Suprapubic skin (tissue), 4 donors: ENCODE results near the gene LUZP2. TPM values are rescaled to one million over a fixed set of nuclear protein-coding genes. Genes with fewer than 3 reads are reported as not detected.
A peak's percentile ranks its signal among the peaks of the same experiment; 100 is the strongest.

ENCODE experiments used
- DNase-seq, 2 donors: peaks; one replicate each; pipeline ENCODE4 v3.0.0-alpha.2; 2019; ENCODE audit warnings: low spot score in 2 of 2
- H3K27ac ChIP-seq: fragments of 200-600 bp; sonication (generic); one replicate; pipeline ENCODE4 v1.5.1; 2019
- H3K27me3 ChIP-seq: fragments of 200-600 bp; sonication (generic); one replicate; pipeline ENCODE4 v1.5.1; 2019
- H3K36me3 ChIP-seq: fragments of 200-600 bp; sonication (generic); one replicate; pipeline ENCODE4 v1.5.1; 2019
- H3K4me1 ChIP-seq: fragments of 200-600 bp; sonication (generic); one replicate; pipeline ENCODE4 v1.5.1; 2019
- H3K4me3 ChIP-seq: fragments of 200-600 bp; sonication (generic); one replicate; pipeline ENCODE4 v1.5.1; 2019; ENCODE audit warnings: mild to moderate bottlenecking
- H3K9me3 ChIP-seq: fragments of 200-600 bp; sonication (generic); one replicate; pipeline ENCODE4 v1.5.1; 2019
- CTCF ChIP-seq, 2 donors: fragments of 200-600 bp in 1 of 2; fragments of 450-650 bp in 1 of 2; sonication (generic) in 1 of 2; IDR thresholded peaks; one replicate each; pipeline ENCODE4 v1.5.1; 2016 to 2019; ENCODE audit warnings: antibody characterized with exemption in 2 of 2, mild to moderate bottlenecking in 1 of 2, moderate library complexity in 1 of 2
- EP300 ChIP-seq: sonication (generic); formaldehyde crosslinking; IDR thresholded peaks from one replicate; pipeline ENCODE4 v1.6.1; 2017; ENCODE audit warnings: antibody characterized with exemption
- POLR2A ChIP-seq, 2 donors: fragments of 450-650 bp; IDR thresholded peaks; one replicate each; pipeline ENCODE4 v1.6.1; 2017; ENCODE audit warnings: antibody characterized with exemption in 2 of 2, mild to moderate bottlenecking in 2 of 2, moderate library complexity in 2 of 2
- POLR2AphosphoS5 ChIP-seq, 3 donors: sonication (generic); formaldehyde crosslinking; IDR thresholded peaks; one replicate each; pipeline ENCODE4 v1.6.1; 2017; ENCODE audit warnings: antibody characterized with exemption in 3 of 3
- WGBS: methylation state at CpG from one replicate; pipeline ENCODE4 v1.1.5; 2018; 5-methylcytosine and 5-hydroxymethylcytosine counted together
- total RNA-seq, 4 donors: library from RNA; depleted of rRNA; stranded (reverse); fragments of >200 nt; gene quantifications; one replicate each; pipeline ENCODE4 v1.1.0, GENCODE V29; 2016

The LUZP2 gene
- total RNA-seq, 4 donors from 2014 or later, result 0.11 TPM; not detected in 3

DNA sequence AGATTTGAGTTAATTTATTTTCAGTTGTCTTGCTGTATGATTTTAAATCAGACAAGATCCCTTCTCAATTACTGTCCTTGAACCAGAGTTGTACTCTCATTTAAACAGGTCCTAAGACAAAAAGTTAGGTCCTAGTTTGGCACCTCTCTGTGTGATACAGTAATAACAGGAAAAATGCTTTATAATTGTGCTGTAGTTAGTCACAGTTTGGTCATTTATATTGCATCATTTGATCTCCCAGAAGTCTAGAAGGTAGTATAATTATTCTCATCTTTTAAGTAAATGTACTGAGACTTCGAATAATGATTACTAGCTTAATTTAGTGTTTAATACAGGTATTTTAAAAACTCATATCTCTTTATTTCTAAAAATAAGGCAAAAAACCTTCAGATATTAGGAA lies 18.1 kb upstream of the LUZP2 start:
- no peak for DNase-seq
- Histone ChIP-seq H3K4me1 (no peaks in the 10 kb centered on the region), H3K27ac (no peak overlapping the region), H3K4me3 (no peak overlapping the region), H3K9me3 (peaks cover 6% of the 10 kb centered on the region), H3K36me3 (no peaks in the 10 kb centered on the region), H3K27me3 (no peaks in the 10 kb centered on the region)
- no peak for TF ChIP-seq EP300
- no peak for TF ChIP-seq CTCF (IDR thresholded peaks at IDR 0.05)
- TF ChIP-seq POLR2AphosphoS5 (IDR thresholded peaks at IDR 0.05), result no peak
- TF ChIP-seq POLR2A (IDR thresholded peaks at IDR 0.05), result no peak
- WGBS, result 89% methylated on average over 1 of the region's 1 CpG

DNA sequence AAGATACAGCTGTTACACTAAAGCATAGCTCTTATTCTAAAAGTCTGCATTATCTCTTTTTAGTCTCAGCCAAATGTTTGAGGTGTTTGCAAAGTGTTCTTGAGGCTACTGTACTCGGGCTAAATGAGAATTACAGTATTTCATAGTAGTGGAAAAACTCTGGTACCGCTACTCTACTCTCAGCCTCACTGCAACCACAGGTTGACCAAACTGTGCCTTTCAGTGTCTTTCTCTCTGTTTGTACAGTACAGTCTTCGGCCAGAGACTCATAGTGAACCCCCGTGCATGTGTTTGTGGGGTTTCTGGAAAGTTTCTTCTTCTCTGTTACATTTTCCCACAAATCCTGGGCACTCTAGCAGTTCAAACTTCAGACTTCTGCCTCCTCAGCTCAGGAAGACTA lies 7.4 kb upstream of the LUZP2 start:
- TF ChIP-seq EP300 (no peak), CTCF (IDR thresholded peaks at IDR 0.05) (no peak), POLR2AphosphoS5 (IDR thresholded peaks at IDR 0.05) (no peak), POLR2A (IDR thresholded peaks at IDR 0.05) (no peak)
- DNase-seq, result no peak
- Histone ChIP-seq H3K27me3 (no peaks in the 10 kb centered on the region), H3K9me3 (no peaks in the 10 kb centered on the region), H3K4me3 (no peak overlapping the region), H3K4me1 (no peaks in the 10 kb centered on the region), H3K27ac (no peak overlapping the region), H3K36me3 (no peaks in the 10 kb centered on the region)
- WGBS, result 83% methylated on average over 4 of the region's 4 CpGs

- H3K4me3 ChIP-seq, result peak overlapping the region; percentile 45
- peaks cover 11% of the 10 kb centered on the region for H3K4me1 ChIP-seq
- DNase-seq, result no peak
- TF ChIP-seq POLR2AphosphoS5 (IDR thresholded peaks at IDR 0.05) (no peak), EP300 (no peak), POLR2A (IDR thresholded peaks at IDR 0.05) (no peak), CTCF (IDR thresholded peaks at IDR 0.05) (no peak)
- H3K36me3 ChIP-seq, result no peaks in the 10 kb centered on the region
- peaks cover 16% of the 10 kb centered on the region for H3K27me3 ChIP-seq
- no peaks in the 10 kb centered on the region for H3K9me3 ChIP-seq
- no peak overlapping the region for H3K27ac ChIP-seq
- WGBS, result 7% methylated on average over 14 of the region's 14 CpGs
These were observed 492 bp upstream of the LUZP2 start for GRCh38 chr11:24496386-24496735.

DNA sequence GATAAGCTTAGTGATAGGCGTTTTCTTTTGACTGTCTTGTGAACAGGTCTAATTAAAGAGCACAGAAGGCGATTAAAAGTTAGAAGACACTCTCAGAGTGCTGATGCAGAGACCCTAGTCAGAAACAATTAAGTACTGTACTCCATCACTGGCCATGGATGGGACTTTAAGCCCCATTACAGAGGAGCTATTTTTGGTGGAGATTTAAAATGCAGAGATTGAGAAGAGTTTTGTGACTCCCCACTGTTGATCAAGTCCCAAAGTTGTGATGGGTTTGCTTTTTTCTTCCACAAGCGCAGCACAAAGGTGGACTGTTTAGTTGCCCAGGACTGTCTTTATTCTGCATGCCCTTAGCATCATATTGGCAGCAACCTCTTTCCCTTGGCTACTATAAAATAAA lies 978 bp downstream of the LUZP2 start:
- no peaks in the 10 kb centered on the region for H3K36me3 ChIP-seq
- TF ChIP-seq EP300 (no peak), POLR2A (IDR thresholded peaks at IDR 0.05) (no peak), POLR2AphosphoS5 (IDR thresholded peaks at IDR 0.05) (no peak)
- no peak for DNase-seq
- H3K9me3 ChIP-seq, result no peaks in the 10 kb centered on the region
- peaks cover 11% of the 10 kb centered on the region for H3K4me1 ChIP-seq
- no peak overlapping the region for H3K4me3 ChIP-seq
- 46% methylated on average over 3 of the region's 3 CpGs for WGBS
- H3K27me3 ChIP-seq, result peaks cover 16% of the 10 kb centered on the region
- H3K27ac ChIP-seq, result no peak overlapping the region

- peaks cover under 1% of the 10 kb centered on the region for H3K4me1 ChIP-seq
- TF ChIP-seq POLR2A (IDR thresholded peaks at IDR 0.05) (no peak), EP300 (no peak), POLR2AphosphoS5 (IDR thresholded peaks at IDR 0.05) (no peak), CTCF (IDR thresholded peaks at IDR 0.05) (no peak)
- DNase-seq, result peak in 1 of 2 donors; percentile 68
- 83% methylated on average over 7 of the region's 7 CpGs for WGBS
- no peaks in the 10 kb centered on the region for H3K36me3 ChIP-seq
- no peaks in the 10 kb centered on the region for H3K9me3 ChIP-seq
- no peak overlapping the region for H3K27ac ChIP-seq
- no peak overlapping the region for H3K4me3 ChIP-seq
- peaks cover 1% of the 10 kb centered on the region for H3K27me3 ChIP-seq
These were observed 5.6 kb downstream of the LUZP2 start for GRCh38 chr11:24502425-24502824.

DNA sequence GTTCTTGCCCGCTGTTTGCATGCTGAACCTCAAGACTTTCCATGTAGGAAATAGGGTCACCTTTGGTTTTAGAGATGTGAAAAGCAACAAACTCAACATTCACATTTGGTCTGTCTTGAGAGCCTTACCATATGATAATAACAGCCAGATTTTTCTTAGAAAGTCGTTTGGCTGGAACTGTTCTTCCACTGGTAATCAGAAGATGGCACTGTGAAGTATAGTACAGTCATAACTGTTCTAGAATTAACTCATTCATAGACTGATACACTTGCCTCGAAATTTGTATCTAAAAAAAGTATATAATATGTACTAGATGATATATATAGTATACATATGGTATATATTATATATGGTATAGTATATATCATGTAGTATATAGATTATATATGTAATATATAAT lies 12.3 kb downstream of the LUZP2 start:
- Histone ChIP-seq H3K27ac (no peak overlapping the region), H3K4me1 (no peaks in the 10 kb centered on the region), H3K27me3 (no peaks in the 10 kb centered on the region), H3K36me3 (no peaks in the 10 kb centered on the region), H3K4me3 (no peak overlapping the region), H3K9me3 (no peaks in the 10 kb centered on the region)
- TF ChIP-seq CTCF (IDR thresholded peaks at IDR 0.05) (no peak), POLR2A (IDR thresholded peaks at IDR 0.05) (no peak), POLR2AphosphoS5 (IDR thresholded peaks at IDR 0.05) (no peak), EP300 (no peak)
- 34% methylated on average over 3 of the region's 3 CpGs for WGBS
- DNase-seq, result no peak
